HCT116 (cell line): ENCODE measurements around the gene TMEM74B. TPM values are rescaled to one million over a fixed set of nuclear protein-coding genes. Genes with fewer than 3 reads are reported as not detected.

Source experiments
- ATAC-seq: fragments of 200-7000 bp; cut with Tn5 transposase; 2 replicates; pipeline ENCODE4 v1.9.1; 2020; ENCODE audit warnings: mild to moderate bottlenecking, moderate library complexity
- BruUV-seq: library from RNA; stranded (reverse); fragments of 400-500 nt; replicated peaks from 2 replicates; lab custom pipeline; 2021; lab: Mats Ljungman, UMichigan
- CTCF ChIA-PET: fragments of 300-600 bp; sonication (Branson Sonifier 250); formaldehyde crosslinking; loops from one replicate; lab custom pipeline; 2021; ENCODE audit warnings: antibody characterized with exemption; lab: Charles Lee
- POLR2A ChIA-PET: fragments of 300-600, 350-600 bp; sonication (Branson Sonifier 250); formaldehyde crosslinking; loops from one replicate; lab custom pipeline; 2021; ENCODE audit warnings: antibody characterized with exemption; lab: Charles Lee
- RAD21 ChIA-PET, 2 experiments: fragments of 300-600 bp; sonication (Branson Sonifier 250); formaldehyde crosslinking; loops; one replicate each; lab custom pipeline; 2023; ENCODE audit warnings: low total read pairs in 2 of 2; ENCODE audit not compliant: uncharacterized antibody in 2 of 2, unreplicated experiment in 2 of 2, low non-redundant PET in 1 of 2; lab: Charles Lee
- DNase-seq: peaks from one replicate; pipeline ENCODE4 v3.0.0-alpha.2; 2010; ENCODE audit warnings: low read depth, low spot score
- H2AFZ ChIP-seq: fragments of 200-600 bp; shearing (Covaris generic), sonication (generic); 2 replicates; pipeline ENCODE4 v1.6.1; 2017; ENCODE audit warnings: low read depth, mixed run types, mixed read lengths, antibody characterized with exemption, low read length; ENCODE audit not compliant: poor library complexity, severe bottlenecking
- H3K27ac ChIP-seq: 2 replicates; pipeline ENCODE4 v1.5.1; 2012; ENCODE audit warnings: low read depth, low read length
- H3K27me3 ChIP-seq: fragments of 200-600 bp; sonication (generic); 2 replicates; pipeline ENCODE4 v1.6.1; 2016; ENCODE audit warnings: mixed run types, low read length, mixed read lengths; ENCODE audit not compliant: insufficient read depth
- H3K36me3 ChIP-seq, 2 experiments: fragments of 200-500 bp in 1 of 2; fragments of 200-600 bp in 1 of 2; sonication (Bioruptor generic) in 1 of 2; sonication (generic) in 1 of 2; 2 replicates each; pipeline versions ENCODE4 v1.5.1 to v1.6.1; 2014 to 2016; ENCODE audit warnings: low read length in 2 of 2, inconsistent platforms in 1 of 2, mixed read lengths in 1 of 2, mixed run types in 1 of 2; ENCODE audit not compliant: insufficient read depth in 2 of 2, control insufficient read depth in 1 of 2
- H3K4me1 ChIP-seq, 2 experiments: fragments of 200-600 bp in 1 of 2; sonication (generic) in 1 of 2; 2 replicates each; pipeline versions ENCODE4 v1.5.1 to v1.6.1; 2012 to 2017; ENCODE audit warnings: low read length in 2 of 2, inconsistent platforms in 1 of 2, mild to moderate bottlenecking in 1 of 2, mixed read lengths in 1 of 2, mixed run types in 1 of 2, moderate library complexity in 1 of 2; ENCODE audit not compliant: insufficient read depth in 2 of 2, control insufficient read depth in 1 of 2
- H3K4me2 ChIP-seq: fragments of 200-600 bp; sonication (generic); 2 replicates; pipeline ENCODE4 v1.6.1; 2017; ENCODE audit warnings: mixed run types, low read length, mixed read lengths
- H3K4me3 ChIP-seq, 2 experiments: fragments of 200-600 bp in 1 of 2; sonication (generic) in 1 of 2; replicated peaks in 1 of 2; 2 replicates each; pipeline ENCODE4 v1.5.1; 2011 to 2016; ENCODE audit warnings: low read length in 2 of 2, control low read depth in 1 of 2, low read depth in 1 of 2, mild to moderate bottlenecking in 1 of 2, mixed read lengths in 1 of 2, mixed run types in 1 of 2
- H3K79me2 ChIP-seq: fragments of 200-600 bp; sonication (generic); 2 replicates; pipeline ENCODE4 v1.6.1; 2017; ENCODE audit warnings: mild to moderate bottlenecking, mixed run types, low read length, moderate library complexity, mixed read lengths; ENCODE audit not compliant: insufficient read depth
- H3K9ac ChIP-seq: fragments of 200-600 bp; sonication (generic); 2 replicates; pipeline ENCODE4 v1.6.1; 2016; ENCODE audit warnings: low read length, mixed read lengths
- H3K9me2 ChIP-seq: fragments of 200-600 bp; sonication (generic), shearing (Covaris generic); 2 replicates; pipeline ENCODE4 v1.6.1; 2017; ENCODE audit warnings: mixed run types, mild to moderate bottlenecking, moderate library complexity; ENCODE audit not compliant: insufficient read depth
- H3K9me3 ChIP-seq, 2 experiments: fragments of 200-500 bp in 1 of 2; fragments of 200-600 bp in 1 of 2; sonication (Bioruptor generic) in 1 of 2; sonication (generic) in 1 of 2; 2 replicates each; pipeline ENCODE4 v1.6.1; 2014 to 2017; ENCODE audit warnings: low read length in 2 of 2, mixed read lengths in 2 of 2, inconsistent platforms in 1 of 2, low read depth in 1 of 2, mild to moderate bottlenecking in 1 of 2, mixed run types in 1 of 2, moderate library complexity in 1 of 2; ENCODE audit not compliant: control insufficient read depth in 1 of 2, insufficient read depth in 1 of 2
- H4K20me1 ChIP-seq: fragments of 200-600 bp; sonication (generic), shearing (Covaris generic); 2 replicates; pipeline ENCODE4 v1.6.1; 2017; ENCODE audit warnings: mixed run types, mild to moderate bottlenecking, moderate library complexity; ENCODE audit not compliant: insufficient read depth
- CBX3 ChIP-seq: IDR thresholded peaks from 2 replicates; pipeline ENCODE4 v1.6.1; 2012; ENCODE audit warnings: low read depth
- CTCF ChIP-seq, 3 experiments: fragments of 200-600 bp in 1 of 3; sonication (generic) in 1 of 3; IDR thresholded peaks in 2 of 3; conservative IDR thresholded peaks in 1 of 3; 2 replicates each; pipeline ENCODE4 v1.5.1; 2012 to 2017; ENCODE audit warnings: low read depth in 2 of 3, low read length in 2 of 3, antibody characterized with exemption in 1 of 3, borderline replicate concordance in 1 of 3, control low read depth in 1 of 3, mild to moderate bottlenecking in 1 of 3, mixed read lengths in 1 of 3, mixed run types in 1 of 3, moderate library complexity in 1 of 3; ENCODE audit not compliant: insufficient read depth in 1 of 3
- EZH2 ChIP-seq: fragments of 200-600 bp; sonication (generic); IDR thresholded peaks from 2 replicates; pipeline ENCODE4 v1.6.1; 2017; ENCODE audit warnings: antibody characterized with exemption, mixed run types
- EZH2phosphoT487 ChIP-seq: fragments of 200-600 bp; IDR thresholded peaks from 2 replicates; pipeline ENCODE4 v1.6.1; 2018; ENCODE audit warnings: antibody characterized with exemption, borderline replicate concordance
- JUND ChIP-seq: IDR thresholded peaks from 2 replicates; pipeline ENCODE4 v1.6.1; 2012
- SRF ChIP-seq: IDR thresholded peaks from 2 replicates; pipeline ENCODE4 v1.6.1; 2012; ENCODE audit warnings: low read depth
- TCF7L2 ChIP-seq: IDR thresholded peaks from 2 replicates; pipeline ENCODE4 v1.7.0; 2011; ENCODE audit warnings: borderline replicate concordance, inconsistent platforms; ENCODE audit not compliant: insufficient read depth, insufficient read length; ENCODE audit errors: extremely low read depth
- YY1 ChIP-seq: IDR thresholded peaks from 2 replicates; pipeline ENCODE4 v1.6.1; 2011; ENCODE audit warnings: low read length, low read depth, moderate library complexity, mild to moderate bottlenecking; ENCODE audit not compliant: insufficient replicate concordance; ENCODE audit errors: extremely low read depth
- ZFX ChIP-seq: fragments of 450-650 bp; IDR thresholded peaks from 2 replicates; pipeline ENCODE4 v1.6.1; 2017
- intact Hi-C: fragments of 100-400 bp; cut with micrococcal nuclease; formaldehyde crosslinking; loops from 2 replicates; pipeline ENCODE4 v1.10.0; 2022
- total RNA-seq: library from RNA; stranded (reverse); gene quantifications from one replicate; pipeline ENCODE4 v1.2.1, GENCODE V29; 2021; ENCODE audit not compliant: unreplicated experiment

TMEM74B gene
- total RNA-seq, 1 experiment from 2014 or later = 25.7 TPM

GRCh38 chr20:1195226-1195625 is 10.4 kb upstream of the TMEM74B start:
- Histone ChIP-seq H3K79me2 (no peaks in the 10 kb centered on the region), H3K9me3 (no peaks in the 10 kb centered on the region), H3K4me3 (no peak overlapping the region), H3K27ac (no peak overlapping the region), H3K4me2 (no peak overlapping the region), H3K27me3 (peaks cover 3% of the 10 kb centered on the region; the same call in 1 of the 2 replicates), H3K4me1 (no peaks in the 10 kb centered on the region), H4K20me1 (no peaks in the 10 kb centered on the region), H3K36me3 (no peaks in the 10 kb centered on the region), H3K9me2 (no peaks in the 10 kb centered on the region), H3K9ac (no peak overlapping the region), H2AFZ (no peak overlapping the region)
- ChIA-PET RAD21 (no interaction called here), CTCF (no interaction called here), POLR2A (no interaction called here)
- DNase-seq (no peak), ATAC-seq (no peak)
- BruUV-seq = no TSS peak
- no peak for TF ChIP-seq JUND
- intact Hi-C loops = no loop called here

- Histone ChIP-seq H3K9me3 (no peaks in the 10 kb centered on the region), H3K79me2 (no peaks in the 10 kb centered on the region), H4K20me1 (no peaks in the 10 kb centered on the region), H2AFZ (no peak overlapping the region), H3K9me2 (no peaks in the 10 kb centered on the region), H3K4me3 (no peak overlapping the region), H3K27me3 (peaks cover 7% of the 10 kb centered on the region; the same call in 1 of the 2 replicates), H3K36me3 (no peaks in the 10 kb centered on the region), H3K4me2 (no peak overlapping the region)
- BruUV-seq = no TSS peak
- ChIA-PET CTCF (no interaction called here), RAD21 (no interaction called here), POLR2A (no interaction called here)
- intact Hi-C loops = no loop called here
- no peak for ATAC-seq
- DNase-seq = no peak
- TF ChIP-seq ZFX (no peak), SRF (no peak), EZH2phosphoT487 (no peak), CTCF (IDR thresholded peaks at IDR 0.05 in 2 of 3, conservative IDR thresholded peaks at IDR 0.05 in 1 of 3; ENCODE audit: borderline replicate concordance in 1 of 3, insufficient read depth in 1 of 3, low read depth in 2 of 3, low read length in 2 of 3) (no peak), YY1 (no peak), TCF7L2 (no peak), CBX3 (no peak), EZH2 (no peak)
- TF ChIP-seq, all 23 proteins: peak for 0
- Histone ChIP-seq H3K4me1 (peaks cover 5 to 18% of the 10 kb centered on the region in 2 experiments; a peak in 2 of 4 replicates), H3K9ac (no peak overlapping the region), H3K27ac (no peak overlapping the region)
Observed at GRCh38 chr20:1191299-1191698, 6.5 kb upstream of the TMEM74B start.
